ENCODE measurements around the gene MYG1.
"Not testable (repeated sequence)": the region's sequence is repeated elsewhere in the genome, so short reads cannot be mapped to it uniquely, and the experiment has no call there.

Gene MYG1

DNA sequence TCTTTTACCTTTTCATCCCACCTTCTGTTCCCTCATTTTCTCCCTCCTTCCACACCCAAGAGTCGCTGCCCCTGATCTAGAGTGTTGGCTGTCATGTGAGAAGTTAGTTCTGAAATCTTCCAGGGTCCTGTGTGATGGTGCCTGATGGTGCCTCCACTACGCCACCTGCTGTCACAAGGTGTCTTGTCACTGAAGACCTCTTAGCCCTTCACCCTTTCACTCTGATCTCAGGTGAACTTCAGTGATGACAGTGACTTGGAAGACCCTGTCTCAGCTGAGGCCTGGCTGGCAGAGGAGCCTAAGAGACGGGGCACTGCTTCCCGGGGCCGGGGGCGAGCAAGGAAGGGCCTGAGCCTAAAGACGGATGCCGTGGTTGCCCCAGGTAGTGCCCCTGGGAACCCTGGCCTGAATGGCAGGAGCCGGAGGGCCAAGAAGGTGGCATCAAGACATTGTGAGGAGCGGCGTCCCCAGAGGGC is 11.7 kb upstream of the MYG1 start:
- DNase-seq (ENCODE audit: low spot score), result no peak

- no peak for DNase-seq (ENCODE audit: low spot score)
Measured at GRCh38 chr12:53288322-53288721, 11.2 kb upstream of the MYG1 start.

DNA sequence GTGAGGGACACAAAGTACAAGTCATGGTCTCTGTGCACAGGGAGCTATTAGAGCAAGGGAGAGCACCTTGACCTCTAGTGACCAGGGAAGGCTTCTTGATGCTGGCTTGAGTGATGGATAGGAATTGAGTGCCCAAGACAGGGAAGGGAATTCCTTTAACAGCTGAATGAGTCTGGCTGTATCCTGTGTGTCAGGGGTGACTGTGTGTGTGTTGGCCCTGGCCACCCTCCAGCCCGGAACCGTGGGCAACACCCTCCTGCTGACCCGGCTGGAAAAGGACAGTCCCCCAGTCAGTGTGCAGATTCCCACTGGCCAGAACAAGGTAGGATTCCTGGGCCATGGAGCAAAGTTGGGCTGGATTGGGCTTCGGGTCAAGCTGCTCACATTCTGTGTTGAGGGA is 9.6 kb upstream of the MYG1 start:
- DNase-seq (ENCODE audit: low spot score), result no peak

DNA sequence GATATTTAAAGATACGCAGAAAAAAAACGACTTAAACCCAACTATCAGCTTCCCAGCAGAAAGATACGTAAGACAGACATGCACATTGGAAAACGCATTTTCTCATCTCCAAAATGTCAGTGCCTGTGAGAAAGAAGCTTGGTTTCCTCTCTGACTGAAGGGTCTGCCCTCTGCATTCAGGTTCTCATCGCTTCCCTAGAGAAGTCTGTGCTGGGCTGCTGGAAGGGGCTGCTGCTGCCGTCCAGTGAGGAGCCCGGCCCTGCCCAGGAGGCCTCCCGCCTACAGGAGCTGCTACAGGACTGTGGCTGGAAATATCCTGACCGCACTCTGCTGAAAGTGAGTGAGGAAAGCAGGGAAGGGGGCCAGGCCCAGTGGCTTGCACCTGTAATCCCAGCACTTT is 8.8 kb upstream of the MYG1 start:
- no peak for DNase-seq (ENCODE audit: low spot score)

DNA sequence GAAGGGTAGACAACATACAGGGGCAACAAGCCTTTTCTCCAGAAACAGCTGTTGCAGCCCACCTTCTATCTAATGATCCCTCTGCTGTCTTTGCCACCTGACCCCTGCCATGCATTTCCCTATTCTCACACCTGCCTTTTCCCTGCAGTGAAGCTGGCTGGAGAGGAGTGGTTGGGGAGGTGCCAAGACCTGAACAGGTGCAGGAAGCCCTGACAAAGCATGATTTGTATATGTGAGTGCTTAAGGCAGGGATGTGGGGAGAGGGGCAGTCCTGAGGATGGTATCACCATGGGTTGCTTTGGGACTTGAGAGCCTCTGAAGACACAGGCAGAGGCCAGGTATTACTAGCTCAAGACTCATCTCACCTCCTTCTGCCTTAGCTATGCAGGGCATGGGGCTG is 7.1 kb upstream of the MYG1 start:
- DNase-seq (ENCODE audit: low spot score), result no peak

- peak; percentile 90 for DNase-seq (ENCODE audit: low spot score)
Measured at GRCh38 chr12:53295070-53295890, 4.2 kb upstream of the MYG1 start, which contains the start of gene PFDN5. PFDN5 (plus strand) TSS chr12:53295542; CDS start chr12:53295568, 26 bp downstream.

- no peak for DNase-seq (ENCODE audit: low spot score)
Measured at GRCh38 chr12:53295891-53296219, 3.6 kb upstream of the MYG1 start.

- DNase-seq (ENCODE audit: low spot score), result not testable (repeated sequence)
Measured at GRCh38 chr12:53297106-53297505, 2.4 kb upstream of the MYG1 start.

DNA sequence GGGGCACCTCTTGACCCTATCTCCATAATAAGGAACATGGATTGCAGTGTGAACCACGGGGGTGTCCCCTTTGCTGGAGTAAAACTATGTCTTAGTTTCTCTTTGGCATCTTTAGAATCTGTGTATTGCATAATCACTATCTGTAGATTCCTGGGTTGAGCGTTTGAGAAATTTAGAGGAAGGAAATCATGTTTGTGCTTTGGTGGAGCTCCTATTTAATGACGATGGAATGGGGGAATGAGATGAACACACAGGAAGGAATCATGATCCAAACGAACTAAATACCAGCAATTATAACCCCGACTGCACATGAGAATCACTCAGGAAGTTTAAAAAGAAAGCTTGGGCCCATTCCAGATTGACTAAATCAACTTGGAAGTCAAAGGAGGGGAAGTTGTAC is 1.3 kb upstream of the MYG1 start:
- DNase-seq (ENCODE audit: low spot score), result no peak

DNA sequence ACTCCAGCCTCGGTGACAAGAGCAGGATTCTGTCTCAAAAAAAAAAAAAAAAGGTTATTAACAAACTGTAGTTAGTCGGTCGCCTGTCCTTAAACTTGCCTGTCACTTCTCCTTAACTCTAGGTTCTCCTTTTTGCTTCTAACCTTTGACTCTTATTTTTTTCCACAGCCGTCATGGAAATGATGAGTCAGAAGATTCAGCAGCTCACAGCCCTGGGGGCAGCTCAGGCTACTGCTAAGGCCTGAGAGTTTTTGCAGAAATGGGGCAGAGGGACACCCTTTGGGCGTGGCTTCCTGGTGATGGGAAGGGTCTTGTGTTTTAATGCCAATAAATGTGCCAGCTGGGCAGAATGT is 418 bp upstream of the MYG1 start:
- no peak for DNase-seq (ENCODE audit: low spot score)

DNA sequence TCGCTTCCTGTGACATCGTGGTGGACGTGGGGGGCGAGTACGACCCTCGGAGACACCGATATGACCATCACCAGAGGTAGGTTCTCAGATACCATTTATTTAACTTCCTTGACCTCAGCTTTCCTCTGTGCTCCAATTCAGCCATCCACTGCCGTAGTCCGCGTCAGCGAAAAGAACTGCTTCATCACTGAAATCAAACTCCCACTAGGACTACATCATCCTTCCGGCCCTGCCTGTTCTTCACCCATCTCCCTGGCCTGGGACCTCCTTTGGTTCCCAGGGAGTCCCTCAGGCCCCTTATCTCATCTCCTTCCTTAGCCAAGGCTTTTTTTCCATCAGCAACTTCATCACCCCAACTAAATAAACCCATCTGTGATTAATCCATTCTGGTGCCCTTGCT is 692 bp downstream of the MYG1 start:
- no peak for DNase-seq (ENCODE audit: low spot score)

DNA sequence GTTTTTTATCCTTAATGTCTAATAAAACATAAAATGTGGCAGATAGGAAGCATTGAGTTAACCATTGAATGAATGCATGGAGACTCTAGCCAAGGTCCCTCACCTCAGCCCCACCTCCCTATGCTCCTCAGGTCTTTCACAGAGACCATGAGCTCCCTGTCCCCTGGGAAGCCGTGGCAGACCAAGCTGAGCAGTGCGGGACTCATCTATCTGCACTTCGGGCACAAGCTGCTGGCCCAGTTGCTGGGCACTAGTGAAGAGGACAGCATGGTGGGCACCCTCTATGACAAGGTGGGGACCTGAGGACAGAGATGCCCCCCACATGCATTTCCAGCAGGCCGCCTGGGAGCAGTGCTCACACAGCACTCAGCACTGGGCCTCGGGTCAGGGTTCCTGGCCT is 3.4 kb downstream of the MYG1 start:
- no peak for DNase-seq (ENCODE audit: low spot score)

- DNase-seq (ENCODE audit: low spot score), result no peak
Measured at GRCh38 chr12:53306826-53307225, 7.3 kb downstream of the MYG1 start.

- DNase-seq (ENCODE audit: low spot score), result no peak
Measured at GRCh38 chr12:53308276-53308675, 8.8 kb downstream of the MYG1 start.

GRCh38 chr12:53313996-53314395 is 14.5 kb downstream of the MYG1 start:
- no peak for DNase-seq (ENCODE audit: low spot score)

DNA sequence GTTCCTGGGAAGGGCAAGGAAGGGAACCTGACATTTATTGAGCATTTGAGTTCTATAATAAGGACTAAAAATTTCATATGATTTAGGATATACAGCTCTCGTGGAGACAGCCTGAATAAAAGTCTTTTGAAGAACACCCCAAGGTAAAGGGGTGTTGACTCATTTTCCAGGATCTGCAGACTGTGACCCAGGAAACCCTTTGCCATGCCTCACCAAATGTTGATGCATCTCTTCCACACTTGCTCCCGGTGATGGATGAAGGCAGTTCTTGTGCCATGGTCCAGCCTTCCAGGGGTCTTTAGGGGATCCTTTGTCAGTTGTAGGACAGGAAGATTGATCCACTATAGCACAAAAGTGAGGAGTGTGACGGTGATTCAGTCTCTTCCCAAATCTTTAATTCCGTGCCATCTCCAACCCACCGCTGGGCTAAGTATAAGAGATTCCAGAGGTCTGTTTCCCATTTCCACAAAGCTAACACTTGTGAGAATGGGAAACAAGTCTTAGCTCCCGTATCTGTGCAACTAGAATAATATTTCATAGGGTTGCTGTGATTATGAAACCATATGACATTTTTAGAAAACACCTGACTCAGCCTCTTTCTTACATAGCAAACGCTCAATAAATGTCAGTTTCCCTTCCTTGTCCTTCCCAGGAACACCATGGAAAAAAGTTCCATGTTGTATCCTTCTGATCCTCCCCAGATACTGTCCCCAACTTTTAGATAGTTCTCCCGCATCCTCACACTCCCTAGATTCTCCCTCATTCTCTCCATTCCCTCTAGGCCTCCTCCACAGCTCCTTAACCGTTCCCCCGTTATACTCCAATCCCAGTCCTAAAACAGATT is 21.1 kb downstream of the MYG1 start:
- no peak for DNase-seq (ENCODE audit: low spot score)

- no peak for DNase-seq (ENCODE audit: low spot score)
Measured at GRCh38 chr12:53324113-53324778, 24.8 kb downstream of the MYG1 start.

GRCh38 chr12:53324779-53325510 is 25.4 kb downstream of the MYG1 start:
- DNase-seq (ENCODE audit: low spot score), result peak; percentile 95

DNA sequence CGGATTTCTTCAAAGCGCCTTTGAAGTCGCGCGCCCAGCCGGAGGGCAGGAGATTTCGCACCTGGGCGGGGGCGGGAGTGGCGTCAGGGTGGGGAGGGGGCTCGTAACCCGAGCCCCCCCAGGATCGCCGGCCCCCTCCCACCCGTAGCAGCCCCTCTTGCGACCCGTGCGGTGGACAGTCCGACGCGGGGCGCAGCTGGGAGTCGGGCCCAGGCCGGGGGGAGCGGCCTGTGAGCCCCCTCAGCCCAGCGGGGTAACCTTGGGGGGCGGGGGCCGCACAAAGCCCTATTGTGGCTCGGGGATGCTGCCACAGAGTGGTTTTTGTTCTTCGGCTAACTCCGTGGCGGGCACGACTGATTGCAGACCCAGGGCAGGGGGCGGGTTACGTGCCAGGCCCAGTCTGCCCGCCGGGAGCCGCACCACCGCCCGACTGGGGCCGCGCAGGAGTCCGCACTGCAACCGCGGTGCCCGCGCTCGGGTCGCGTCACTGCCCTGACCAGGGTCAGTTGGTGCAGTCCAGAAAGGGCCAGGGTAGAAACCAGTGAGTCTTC is 26.1 kb downstream of the MYG1 start:
- DNase-seq (ENCODE audit: low spot score), result peak; percentile 78

DNA sequence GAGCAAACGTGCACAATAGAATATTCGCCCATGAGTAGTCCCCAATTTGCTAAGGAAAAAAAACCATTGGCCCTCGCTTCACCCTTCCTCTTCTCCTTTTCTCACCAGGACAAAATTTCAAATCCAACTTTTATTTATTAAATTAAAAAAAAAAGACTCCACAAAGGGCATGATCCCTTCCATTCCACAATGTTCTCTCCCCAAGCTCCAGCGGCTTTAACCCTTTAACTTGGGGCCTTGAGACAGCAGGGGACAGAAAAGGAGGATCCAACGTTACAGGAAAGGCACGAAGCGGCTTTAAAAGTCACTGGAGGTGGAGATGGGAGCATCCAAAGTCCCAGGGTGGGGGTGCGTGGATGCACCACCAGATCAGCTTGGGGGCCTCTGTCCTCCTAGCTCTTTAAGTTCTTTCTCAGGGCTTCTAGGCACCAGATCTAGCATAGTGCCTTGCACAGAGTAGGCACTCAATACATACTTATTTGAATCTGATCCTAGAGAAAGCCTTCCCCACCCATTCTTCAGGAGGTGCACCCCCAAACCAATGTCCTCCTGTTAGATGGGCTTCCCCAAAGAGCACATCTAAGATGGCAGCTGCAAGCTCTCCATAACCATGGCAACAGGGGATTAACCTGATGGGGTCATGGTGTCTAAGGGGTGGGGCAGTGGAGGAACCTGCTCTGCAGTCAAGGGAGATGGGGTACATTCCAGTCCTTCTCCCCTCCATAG is 27.1 kb downstream of the MYG1 start:
- DNase-seq (ENCODE audit: low spot score), result no peak

DNA sequence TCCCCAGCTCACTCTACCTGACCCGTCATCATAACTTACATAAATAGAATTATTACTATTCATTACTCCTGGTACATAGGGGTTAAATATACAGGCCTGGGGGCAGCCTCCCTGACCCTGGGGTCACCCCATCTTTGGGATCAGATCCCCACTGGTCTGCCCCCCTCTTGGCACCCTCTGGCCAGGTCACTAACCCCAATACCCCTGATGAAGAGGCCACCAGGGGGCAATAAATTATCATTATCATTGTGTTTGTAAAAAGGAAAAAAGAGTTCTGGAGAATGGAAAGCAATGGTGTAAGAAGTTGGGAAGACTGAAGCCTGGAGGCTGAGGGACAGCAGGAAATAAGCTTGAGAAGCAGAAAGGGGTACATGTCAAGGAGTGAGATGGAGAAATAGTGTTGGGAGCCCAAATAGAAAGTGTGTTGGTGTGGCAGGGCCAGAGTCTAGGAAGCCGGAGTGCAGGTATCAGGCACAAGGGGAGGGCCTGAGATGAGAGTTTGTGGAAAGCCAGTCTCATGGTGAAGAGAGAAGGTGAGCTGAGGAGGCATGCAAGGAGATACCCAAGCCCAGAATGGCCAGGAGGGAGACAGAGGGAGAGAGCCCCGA is 28.0 kb downstream of the MYG1 start:
- no peak for DNase-seq (ENCODE audit: low spot score)
